GM21390 (cell line): ENCODE data around the gene UPF1.

Experiments
- ATAC-seq: cut with Tn5 transposase; IDR thresholded peaks from one replicate; pipeline ENCODE4 v1.9.1; 2021; ENCODE audit not compliant: unreplicated experiment

Gene UPF1

GRCh38 chr19:18853755-18854427 lies 22.1 kb downstream of the UPF1 start:
- no peak for ATAC-seq

DNA sequence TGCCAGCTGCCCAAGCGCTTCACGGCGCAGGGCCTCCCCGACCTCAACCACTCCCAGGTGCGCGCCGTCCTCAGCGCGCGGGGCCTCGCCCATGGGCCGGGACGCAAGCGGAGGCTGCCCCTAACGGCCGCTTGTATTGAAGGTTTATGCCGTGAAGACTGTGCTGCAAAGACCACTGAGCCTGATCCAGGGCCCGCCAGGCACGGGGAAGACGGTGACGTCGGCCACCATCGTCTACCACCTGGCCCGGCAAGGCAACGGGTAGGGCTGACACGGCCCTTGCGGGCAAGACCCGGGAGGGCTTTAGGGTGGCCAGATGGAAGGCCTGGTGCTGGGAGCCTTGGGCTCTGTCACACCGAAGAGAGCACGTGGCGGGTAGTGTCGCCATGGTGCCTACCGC lies 23.2 kb downstream of the UPF1 start:
- ATAC-seq: no peak

- ATAC-seq: no peak
These were observed 24.1 kb downstream of the UPF1 start for GRCh38 chr19:18855647-18856384.

GRCh38 chr19:18856385-18857126 lies 24.8 kb downstream of the UPF1 start:
- ATAC-seq: no peak

GRCh38 chr19:18857223-18857622 lies 25.5 kb downstream of the UPF1 start:
- no peak for ATAC-seq

DNA sequence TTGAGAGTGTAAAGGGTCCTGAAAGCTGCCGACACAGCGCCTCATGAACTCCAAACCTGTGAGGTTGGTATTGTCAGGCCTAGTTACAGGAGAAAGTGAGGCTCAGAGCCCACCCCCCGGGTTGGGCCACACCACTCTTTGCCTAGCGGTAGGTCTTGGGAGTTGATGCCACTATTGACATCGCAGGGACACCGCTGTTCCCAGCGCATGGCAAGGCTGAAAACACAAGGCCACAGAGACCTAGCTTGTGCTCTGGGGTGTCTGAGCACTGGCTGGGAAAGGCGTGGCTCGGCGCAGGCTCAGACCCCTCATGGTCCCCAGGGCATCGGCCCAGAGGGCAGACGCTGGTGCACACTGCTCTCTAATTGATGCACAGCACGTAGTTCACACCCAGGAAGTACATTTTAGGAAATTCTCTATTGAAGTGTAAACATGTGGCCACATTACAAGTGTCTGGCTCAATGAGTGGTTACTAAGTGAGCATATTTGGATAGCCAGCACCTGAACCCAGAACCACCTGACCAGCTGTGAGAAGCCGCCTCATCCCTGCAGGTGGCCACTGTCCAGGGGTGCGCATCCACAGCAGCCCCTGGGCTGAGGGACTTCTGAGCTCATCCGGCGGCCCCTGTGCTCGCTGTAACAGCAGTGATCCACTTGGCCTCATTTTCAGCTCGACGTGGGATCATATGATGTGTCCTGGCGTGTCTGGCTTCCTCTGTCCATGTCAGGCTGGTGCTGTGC lies 27.3 kb downstream of the UPF1 start:
- no peak for ATAC-seq

- ATAC-seq: no peak
These were observed 28.0 kb downstream of the UPF1 start for GRCh38 chr19:18859676-18860301.

- no peak for ATAC-seq
These were observed 28.5 kb downstream of the UPF1 start for GRCh38 chr19:18860302-18860700.

- no peak for ATAC-seq
These were observed 29.0 kb downstream of the UPF1 start for GRCh38 chr19:18860725-18861124.

- no peak for ATAC-seq
These were observed 29.5 kb downstream of the UPF1 start for GRCh38 chr19:18861235-18861634.

DNA sequence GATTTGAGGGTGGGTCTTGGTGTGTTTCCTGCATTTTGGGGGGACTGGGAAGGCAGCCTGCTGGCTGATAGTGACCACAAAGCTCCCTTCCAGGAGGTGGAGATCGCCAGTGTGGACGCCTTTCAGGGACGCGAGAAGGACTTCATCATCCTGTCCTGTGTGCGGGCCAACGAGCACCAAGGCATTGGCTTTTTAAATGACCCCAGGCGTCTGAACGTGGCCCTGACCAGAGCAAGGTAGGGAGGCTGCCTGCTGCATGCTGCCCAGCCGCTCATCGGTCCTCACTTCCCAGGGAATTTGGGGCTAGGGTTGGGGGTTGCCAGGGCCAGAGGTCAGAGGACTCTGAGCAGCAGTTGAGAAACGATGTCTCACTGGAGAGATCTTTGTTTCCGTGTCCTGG lies 30.2 kb downstream of the UPF1 start:
- ATAC-seq: no peak

- no peak for ATAC-seq
These were observed 31.4 kb downstream of the UPF1 start for GRCh38 chr19:18862976-18863842.

- ATAC-seq: no peak
These were observed 32.1 kb downstream of the UPF1 start for GRCh38 chr19:18863843-18864362.

GRCh38 chr19:18865106-18865972 lies 33.6 kb downstream of the UPF1 start:
- no peak for ATAC-seq

DNA sequence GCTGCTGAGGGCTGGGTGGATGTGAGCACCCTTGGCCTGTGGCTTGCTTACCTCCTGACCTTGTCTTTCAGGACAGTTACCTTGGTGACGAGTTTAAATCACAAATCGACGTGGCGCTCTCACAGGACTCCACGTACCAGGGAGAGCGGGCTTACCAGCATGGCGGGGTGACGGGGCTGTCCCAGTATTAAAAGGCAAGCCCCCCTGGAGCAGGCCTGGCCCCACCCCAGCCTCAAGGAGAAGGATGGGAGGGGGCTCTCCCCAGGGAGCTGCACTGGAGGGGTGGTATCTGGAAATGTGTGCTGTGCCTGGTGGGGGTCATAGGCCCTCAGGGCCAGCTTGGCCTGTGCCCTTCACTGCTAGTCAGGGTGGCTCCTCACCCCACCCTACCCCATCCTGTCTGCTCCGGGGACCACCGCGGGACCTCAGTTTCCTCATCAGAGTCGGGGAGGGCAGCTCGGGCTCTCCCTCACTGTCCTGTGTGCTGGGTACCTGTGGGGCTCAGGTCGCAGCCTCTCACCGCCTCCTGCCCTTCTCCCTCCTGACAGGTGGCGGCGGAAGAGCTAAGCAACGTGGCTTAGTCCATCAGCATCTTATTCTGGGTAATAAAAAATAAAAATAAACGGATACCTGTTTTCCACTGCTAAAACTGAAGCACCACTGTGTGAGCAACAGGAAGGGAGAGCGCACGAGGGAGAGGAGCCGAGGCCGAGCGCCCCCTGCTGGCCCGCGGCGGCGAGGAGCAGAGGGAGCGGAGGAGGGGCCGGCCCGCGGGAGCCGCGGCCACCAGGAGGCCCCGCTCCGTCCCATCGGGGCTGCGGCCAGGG lies 34.4 kb downstream of the UPF1 start:
- no peak for ATAC-seq

- no peak for ATAC-seq
These were observed 35.0 kb downstream of the UPF1 start for GRCh38 chr19:18866800-18867123.

DNA sequence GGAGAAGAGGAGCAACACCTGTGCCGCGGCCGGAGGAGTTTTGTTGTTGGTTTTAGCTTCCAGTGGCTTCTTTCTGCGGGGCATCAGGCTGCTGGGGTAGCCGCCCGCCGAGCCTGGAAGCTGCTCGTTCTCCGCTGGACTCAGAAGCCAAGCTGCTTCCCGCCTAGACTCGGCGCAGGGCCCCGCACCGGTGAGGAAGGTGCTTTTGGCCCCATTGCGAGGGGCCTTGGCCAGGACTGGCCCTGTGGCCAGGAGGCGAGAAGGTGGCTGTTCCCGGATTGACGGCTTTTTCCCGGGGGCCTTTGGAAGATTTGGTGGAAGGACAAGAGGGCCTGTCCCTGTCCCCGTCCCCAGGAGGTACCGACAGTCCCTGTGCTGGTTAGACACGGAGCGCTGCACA lies 35.4 kb downstream of the UPF1 start:
- no peak for ATAC-seq

DNA sequence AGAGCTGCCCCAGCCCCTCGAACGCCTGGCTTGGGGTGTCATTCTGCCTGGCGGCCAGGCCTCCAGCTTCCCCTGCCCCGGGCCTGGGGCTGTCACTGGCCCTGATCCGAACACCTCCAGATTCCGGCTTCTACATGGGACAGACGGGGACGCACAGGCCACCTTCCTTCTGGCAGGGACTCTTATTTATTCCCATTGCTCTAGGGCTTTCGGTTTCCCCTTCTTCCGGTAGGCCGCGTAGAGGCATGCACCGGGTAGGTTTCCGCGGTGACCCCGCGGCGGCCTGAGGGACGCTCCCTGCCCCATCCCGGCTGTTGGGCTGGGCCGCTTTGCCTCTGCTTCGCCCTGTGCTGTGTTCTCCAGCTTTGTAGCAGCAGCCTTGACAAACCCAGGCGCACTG lies 36.0 kb downstream of the UPF1 start:
- no peak for ATAC-seq
